Choroid plexus epithelial cell (primary cell): ENCODE measurements around the gene PBRM1.

Experiments used
- DNase-seq: peaks from one replicate; pipeline ENCODE4 v3.0.0-alpha.2; 2010; ENCODE audit warnings: low read depth
- H3K4me3 ChIP-seq: 2 replicates; pipeline ENCODE4 v1.5.1; 2011; ENCODE audit warnings: low read depth, mild to moderate bottlenecking, control low read depth, low read length, moderate library complexity
- TF ChIP-seq, protein P1 (sequence below): conservative IDR thresholded peaks from 2 replicates; pipeline ENCODE4 v1.5.1; 2011; ENCODE audit warnings: low read depth, mild to moderate bottlenecking, control low read depth, inconsistent platforms, low read length, moderate library complexity

PBRM1 gene

DNA sequence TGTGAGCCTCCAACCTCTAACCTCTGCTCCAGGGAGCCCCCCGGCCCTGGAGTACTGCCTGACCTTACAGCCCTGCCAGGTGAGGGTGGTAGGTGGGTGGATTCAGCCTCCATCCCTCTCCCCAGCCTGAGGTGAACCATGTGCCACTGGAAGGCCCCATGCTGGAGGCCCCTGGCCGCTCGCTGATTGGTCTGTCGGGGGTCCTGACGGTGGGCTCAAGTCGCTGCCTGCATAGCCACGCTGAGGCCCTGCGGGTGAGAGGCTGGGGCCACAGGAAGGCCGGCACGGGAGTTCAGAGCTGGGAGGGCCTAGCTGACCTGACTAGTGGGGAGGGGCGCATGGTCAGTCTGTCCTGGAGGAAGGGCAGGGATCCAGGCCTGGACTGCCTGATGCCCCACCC, 171.1 kb downstream of the PBRM1 start:
- H3K4me3 ChIP-seq, result no peak overlapping the region
- TF ChIP-seq, protein P1, sequence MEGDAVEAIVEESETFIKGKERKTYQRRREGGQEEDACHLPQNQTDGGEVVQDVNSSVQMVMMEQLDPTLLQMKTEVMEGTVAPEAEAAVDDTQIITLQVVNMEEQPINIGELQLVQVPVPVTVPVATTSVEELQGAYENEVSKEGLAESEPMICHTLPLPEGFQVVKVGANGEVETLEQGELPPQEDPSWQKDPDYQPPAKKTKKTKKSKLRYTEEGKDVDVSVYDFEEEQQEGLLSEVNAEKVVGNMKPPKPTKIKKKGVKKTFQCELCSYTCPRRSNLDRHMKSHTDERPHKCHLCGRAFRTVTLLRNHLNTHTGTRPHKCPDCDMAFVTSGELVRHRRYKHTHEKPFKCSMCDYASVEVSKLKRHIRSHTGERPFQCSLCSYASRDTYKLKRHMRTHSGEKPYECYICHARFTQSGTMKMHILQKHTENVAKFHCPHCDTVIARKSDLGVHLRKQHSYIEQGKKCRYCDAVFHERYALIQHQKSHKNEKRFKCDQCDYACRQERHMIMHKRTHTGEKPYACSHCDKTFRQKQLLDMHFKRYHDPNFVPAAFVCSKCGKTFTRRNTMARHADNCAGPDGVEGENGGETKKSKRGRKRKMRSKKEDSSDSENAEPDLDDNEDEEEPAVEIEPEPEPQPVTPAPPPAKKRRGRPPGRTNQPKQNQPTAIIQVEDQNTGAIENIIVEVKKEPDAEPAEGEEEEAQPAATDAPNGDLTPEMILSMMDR, result no peak
- DNase-seq, result no peak

DNA sequence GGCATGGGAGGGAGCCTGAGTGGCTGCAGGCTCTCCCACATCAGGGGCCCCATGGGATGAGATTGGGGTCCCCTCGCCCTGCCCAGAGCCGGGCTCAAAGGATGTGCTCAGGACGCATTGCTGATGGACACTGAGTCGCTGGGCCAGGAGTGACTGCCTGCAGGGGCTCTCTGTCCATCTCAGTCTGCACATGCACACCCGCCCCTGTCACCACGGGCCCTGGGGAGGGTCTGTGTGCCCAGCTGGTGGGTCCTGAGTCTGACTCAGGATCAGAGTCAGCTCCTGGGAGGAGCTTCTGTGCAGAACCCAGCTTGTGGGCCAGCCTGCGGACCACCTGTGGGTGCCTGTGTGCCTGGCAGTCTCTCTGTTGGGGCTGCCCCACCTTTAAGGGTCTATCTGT, 172.4 kb downstream of the PBRM1 start:
- DNase-seq, result no peak
- TF ChIP-seq, protein P1, result no peak
- no peak overlapping the region for H3K4me3 ChIP-seq

DNA sequence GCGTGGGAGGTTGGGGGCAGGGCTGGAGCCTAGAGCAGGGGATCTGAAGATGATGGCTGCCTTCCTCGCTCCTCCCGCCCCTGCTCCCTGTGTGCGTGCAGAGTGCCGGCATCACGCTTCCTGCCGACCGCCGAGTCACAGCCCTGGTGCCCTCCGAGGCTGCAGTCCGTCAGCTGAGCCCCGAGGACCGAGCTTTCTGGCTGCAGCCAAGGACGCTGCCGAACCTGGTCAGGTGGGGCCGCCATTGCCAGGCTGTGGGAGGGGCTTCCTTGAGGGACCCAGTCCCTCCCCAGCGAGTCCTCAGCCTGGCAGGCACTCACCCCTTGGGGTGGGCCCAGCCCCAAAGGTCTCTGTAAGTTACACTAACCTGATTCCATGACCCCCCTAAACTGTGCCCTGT, 173.0 kb downstream of the PBRM1 start:
- no peak overlapping the region for H3K4me3 ChIP-seq
- DNase-seq, result no peak
- TF ChIP-seq, protein P1, result no peak

DNA sequence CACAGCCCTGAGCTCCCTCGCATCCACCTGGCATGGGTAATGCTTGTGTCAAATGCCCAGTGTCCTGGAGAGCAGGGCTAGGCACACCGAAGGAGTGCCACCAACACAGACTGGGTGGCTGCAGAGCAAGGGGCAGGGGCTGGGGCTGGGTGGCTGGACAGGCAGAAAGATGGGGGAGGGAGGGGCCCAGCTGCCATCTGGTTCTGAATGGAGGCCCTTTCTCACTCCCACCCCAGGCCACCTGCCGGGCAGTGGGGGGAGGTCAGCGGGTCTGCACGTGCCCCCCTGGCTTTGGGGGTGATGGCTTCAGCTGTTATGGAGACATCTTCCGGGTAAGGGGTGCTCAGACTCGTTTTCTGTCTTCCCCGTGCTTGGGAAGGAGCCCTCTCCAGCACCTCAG, 173.6 kb downstream of the PBRM1 start:
- H3K4me3 ChIP-seq, result no peak overlapping the region
- TF ChIP-seq, protein P1, result no peak

DNA sequence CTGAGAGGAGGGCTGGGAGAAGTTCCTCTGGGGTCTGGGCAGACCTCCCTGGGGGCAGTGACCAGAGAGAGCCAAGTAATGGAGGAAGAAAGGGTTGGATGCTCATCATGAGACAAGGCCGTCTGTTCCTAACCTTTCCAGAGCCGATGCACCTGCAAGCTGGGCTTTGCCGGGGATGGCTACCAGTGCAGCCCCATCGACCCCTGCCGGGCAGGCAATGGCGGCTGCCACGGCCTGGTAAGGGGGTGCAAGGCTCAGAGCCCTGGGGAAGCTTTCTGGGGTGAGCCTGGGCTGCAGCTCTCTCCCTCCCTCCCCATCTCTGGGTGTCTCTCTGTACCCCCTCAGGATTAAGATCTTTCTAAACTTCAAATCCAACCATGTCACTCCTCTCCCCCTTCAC, 174.2 kb downstream of the PBRM1 start:
- TF ChIP-seq, protein P1, result no peak
- H3K4me3 ChIP-seq, result no peak overlapping the region
- no peak for DNase-seq

More for the DNA sequence above, 173.6 kb downstream of the PBRM1 start:
- DNase-seq, result no peak

DNA sequence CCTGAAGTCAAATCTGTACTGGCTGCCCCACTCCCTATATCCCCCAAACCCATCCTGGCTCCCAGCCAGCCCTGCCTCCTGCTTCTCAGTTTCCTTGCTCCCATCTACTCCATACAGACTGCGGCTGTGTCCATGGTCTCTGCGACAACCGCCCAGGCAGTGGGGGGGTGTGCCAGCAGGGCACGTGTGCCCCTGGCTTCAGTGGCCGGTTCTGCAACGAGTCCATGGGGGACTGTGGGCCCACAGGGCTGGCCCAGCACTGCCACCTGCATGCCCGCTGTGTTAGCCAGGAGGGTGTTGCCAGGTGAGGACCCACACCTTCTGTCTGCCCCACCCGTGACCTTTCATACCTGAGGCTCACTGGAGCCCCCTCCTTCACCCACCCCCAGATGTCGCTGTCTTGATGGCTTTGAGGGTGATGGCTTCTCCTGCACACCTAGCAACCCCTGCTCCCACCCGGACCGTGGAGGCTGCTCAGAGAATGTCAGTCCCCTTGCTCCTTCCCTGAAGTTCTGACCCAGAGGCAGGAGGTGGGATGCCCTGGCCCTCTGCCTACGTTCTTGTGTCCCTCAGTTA, 175.9 kb downstream of the PBRM1 start:
- no peak overlapping the region for H3K4me3 ChIP-seq
- TF ChIP-seq, protein P1, result no peak
- no peak for DNase-seq

DNA sequence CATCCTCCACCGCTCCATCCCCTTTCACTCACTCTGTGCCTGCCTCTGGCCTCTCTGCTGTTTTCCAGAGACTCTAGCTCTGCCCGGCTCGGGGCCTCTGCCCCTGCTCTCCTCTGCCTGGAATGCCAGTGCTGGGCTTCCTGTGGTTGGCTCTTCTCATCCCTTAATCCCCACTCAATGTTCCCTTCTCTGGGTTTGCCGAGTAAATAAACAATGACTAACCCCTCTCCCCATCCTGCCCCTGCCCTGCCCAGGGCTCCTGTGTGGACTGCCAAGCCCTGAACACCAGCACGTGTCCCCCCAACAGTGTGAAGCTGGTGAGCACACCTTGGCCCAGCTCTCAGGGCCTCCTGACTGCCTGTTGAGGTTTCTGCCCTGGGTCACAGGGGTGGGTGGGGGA, 178.4 kb downstream of the PBRM1 start:
- no peak overlapping the region for H3K4me3 ChIP-seq
- DNase-seq, result peak; percentile 28
- TF ChIP-seq, protein P1, result no peak
